NOMO-1 (cell line): ENCODE measurements around the gene MYLK3.

Experiments
- DNase-seq, 2 experiments: peaks; one replicate each; lab custom pipeline; 2025; ENCODE audit not compliant: unreplicated experiment in 2 of 2; lab: John Stamatoyannopoulos, UW

Gene MYLK3

GRCh38 chr16:46759309-46759708, 11.2 kb upstream of the MYLK3 start:
- no peak for DNase-seq

GRCh38 chr16:46757339-46758050, 9.4 kb upstream of the MYLK3 start:
- no peak for DNase-seq

- no peak for DNase-seq
Measured at GRCh38 chr16:46756772-46757171, 8.6 kb upstream of the MYLK3 start.

DNA sequence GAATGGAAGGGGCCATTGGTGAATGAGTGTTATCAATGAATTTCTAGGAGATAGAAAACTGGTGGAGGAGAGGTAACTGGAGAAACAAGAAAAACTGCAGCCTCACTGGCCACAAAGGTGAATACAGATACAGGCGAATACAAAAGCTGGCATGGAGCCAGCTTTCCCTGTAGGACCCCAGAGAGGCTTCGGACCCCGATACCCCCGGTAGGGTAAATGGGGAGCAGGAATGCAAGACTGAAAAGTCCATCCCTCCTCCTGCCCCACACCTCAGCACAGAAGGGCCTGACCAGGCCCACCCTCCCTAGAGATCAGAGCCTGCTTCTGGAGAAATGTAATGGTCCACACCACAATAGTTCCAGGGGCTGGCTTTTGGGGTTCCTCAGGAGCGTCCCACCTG, 4.9 kb upstream of the MYLK3 start:
- no peak for DNase-seq

DNA sequence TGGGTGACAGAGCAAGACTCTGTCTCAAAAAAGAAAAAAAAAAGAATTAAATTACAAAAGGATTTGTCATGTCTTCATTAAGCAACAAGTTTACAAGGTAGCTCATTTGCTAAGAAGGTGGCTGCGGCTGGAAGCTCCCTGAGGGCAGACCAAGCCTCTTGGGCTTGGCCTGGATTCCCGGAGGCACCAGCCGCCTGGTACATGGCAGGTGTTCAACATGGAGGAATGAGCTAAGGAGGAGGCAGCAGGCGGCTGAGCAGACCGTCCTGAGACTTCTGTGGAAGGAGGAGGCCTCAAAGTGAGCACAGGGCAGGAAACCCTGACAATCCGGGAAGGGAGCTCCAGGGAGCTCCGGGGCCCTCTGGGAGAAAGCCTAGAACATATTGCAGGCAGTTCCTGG, 3.2 kb upstream of the MYLK3 start:
- DNase-seq = no peak

GRCh38 chr16:46748775-46749705, 896 bp upstream of the MYLK3 start:
- no peak for DNase-seq

DNA sequence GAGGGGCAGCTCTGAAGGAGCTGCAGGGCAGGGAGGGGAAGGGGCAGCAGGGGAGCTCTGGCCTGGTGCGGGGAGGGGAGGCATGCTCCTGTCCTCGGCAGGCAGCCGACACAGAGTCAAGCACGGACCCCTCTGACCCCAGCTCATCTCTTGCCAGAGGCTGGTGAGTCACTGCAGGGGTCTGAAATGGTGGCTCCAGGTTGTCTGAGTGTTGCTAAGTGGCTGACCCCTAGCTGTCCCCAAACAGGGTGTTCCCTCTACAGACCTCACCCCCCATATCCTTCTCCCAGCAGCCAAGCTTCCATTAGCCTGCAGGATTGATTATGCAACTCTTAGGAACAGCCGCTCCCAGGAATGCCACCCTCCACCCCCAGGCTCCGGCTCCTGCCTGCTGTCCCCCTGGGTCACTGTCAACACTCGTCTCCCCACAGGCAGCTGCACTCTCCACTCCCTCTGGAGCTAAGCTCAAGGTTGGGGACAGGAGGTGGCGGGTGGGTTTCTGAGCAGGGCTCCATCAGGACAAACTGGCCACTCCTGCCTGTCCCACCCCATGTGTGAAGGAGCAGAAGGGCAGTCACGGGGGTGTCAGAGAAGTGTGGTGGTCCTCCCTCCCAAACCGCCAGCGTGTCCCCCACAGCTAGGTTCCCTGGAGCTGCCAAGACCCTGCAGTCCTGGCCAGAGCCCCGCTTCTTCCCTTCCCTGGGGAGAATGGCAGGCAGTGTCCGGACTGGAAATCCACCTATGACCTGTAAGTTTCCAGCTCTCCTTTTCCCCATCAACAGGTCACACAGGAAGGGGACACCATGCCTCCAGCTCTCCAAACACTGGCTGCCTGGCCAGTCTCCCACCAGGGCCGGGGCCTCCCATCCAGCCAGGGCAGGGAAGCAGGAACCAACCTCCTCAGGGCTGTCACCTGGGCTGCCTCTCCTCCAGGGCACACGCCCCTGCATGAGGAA, 1.0 kb downstream of the MYLK3 start:
- no peak for DNase-seq

GRCh38 chr16:46745617-46746016, 2.5 kb downstream of the MYLK3 start:
- DNase-seq = no peak

DNA sequence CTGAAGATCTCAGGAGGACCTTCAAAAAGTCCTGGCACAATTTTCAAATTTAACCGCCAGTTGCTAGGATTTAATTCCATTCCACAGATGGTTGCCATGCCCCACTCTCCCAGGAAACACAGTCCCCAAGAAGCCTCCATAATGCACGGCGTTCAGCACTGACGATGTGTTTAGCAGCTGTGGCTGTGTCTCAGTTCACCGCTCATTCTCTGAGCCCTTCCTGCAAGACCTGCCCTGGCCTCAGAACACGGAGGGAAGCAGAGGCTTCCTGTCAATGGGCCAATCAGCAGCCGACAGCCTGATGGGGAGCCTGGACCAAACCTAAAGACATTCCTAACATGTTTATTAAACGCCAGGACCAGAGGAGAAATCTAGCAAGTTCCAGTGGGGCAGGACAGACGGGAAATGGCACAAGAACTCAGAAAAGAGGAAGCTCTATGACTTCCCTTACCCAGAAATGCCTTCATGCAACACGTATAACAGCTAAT, 4.9 kb downstream of the MYLK3 start:
- DNase-seq = peak; percentile 68 to 75

DNA sequence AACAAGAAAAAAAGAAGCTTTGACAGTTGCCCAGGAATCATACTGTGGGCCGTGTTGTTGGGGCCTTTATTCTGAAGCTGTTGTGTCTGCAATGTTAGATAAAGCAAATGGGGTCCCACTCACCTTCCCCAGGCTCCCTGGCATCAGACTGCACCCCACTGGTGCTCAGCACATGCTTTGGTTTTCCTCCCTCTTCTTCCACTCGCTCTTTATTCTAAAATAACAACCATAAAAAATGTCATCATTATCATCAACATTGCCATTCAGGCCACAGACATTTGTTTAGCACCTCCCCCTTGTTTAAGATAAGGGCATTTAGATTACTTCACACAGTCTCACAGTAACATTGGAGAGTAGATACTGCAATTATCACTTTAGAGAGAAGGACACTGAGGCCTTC, 8.2 kb downstream of the MYLK3 start:
- no peak for DNase-seq

DNA sequence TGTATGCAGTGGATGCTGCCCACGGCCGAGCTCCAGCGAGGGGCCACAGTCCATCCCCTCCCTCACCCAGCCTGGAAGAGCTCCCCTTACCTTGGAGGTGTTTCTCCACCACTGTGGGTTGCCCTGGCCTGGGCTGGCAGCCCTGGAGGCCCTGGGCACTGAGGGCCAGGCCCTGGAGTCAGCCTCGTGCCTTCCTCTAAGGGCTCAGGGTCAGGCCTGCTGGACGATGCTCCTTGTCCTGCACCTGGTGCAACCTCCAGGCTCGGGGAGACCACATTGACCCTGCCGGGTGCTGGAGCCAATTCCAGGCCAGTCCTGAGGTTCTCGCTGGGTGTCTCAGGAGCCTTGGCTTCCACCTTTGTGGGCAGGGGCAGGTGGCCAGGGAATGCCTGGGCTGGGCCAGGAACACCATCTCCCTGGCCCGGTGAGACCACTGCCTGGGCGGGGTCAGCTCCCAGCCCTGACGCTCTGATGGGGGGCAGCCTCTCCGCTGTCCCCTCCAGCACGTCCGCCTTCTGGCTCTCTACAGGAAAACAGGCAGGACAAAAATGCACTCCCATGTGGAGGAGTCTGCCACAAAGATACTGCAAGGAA, 10.4 kb downstream of the MYLK3 start:
- no peak for DNase-seq

DNA sequence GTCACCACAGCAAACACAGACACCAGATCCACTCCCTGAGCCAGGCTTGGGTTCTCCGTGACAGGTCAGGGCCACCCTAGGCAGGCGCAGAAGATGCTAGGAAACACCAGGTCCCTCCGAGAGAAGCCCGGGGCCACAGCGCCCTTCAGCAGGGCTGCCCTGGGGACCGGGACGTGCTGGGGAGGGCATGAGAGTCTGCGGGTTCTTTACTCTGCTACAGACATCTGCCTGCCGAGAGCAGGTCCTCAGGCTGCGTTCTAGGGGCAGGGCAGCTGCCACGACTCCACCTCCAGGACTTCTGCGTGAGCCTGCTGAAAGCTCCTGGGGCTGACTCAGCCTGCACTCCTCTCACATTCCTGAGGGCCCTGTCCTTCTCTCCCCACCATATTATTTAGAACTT, 11.4 kb downstream of the MYLK3 start:
- no peak for DNase-seq

GRCh38 chr16:46733319-46733830, 14.8 kb downstream of the MYLK3 start:
- no peak for DNase-seq

- no peak for DNase-seq
Measured at GRCh38 chr16:46732561-46732960, 15.6 kb downstream of the MYLK3 start.

DNA sequence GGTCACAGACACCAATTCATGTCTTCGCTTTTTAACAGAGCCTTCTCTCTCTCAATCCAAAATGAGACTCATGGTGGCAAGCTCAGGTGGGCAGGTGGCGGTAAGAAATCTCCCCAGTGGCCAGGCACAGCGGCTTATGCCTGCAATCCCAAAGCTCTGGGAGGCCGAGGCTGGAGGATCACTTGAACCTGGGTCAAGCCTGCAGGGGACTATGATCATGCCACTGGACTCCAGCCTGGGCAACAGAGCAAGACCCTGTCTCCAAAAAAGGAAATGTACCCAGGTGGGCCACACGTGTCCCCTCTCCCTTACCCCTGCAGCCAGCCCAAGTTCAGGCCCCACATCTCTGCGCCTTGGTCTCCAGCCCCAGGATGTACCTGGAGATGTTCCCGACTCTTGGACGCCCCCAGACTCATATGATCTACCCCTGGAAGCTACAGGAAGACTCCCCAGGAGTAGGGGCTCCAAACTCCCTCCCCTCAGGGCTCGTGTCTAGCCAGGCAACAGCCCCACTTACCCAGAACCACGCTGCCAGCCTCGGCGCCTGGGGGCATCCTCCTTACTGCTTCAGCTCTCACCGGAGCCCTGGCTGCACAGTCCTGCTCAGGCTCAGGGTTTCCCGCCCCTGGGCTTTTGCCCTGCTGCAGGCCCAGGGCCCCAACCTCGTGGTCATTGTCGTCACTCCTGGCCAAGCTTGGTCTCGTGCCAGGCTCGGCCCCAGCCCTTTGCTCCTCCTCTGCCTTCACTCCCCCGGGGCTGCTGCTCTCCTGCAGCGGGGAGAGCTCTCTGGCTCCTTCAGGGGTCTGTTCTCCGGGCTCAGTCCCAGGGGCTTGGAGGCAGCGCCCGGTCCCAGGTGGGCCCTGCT, 16.2 kb downstream of the MYLK3 start:
- no peak for DNase-seq

DNA sequence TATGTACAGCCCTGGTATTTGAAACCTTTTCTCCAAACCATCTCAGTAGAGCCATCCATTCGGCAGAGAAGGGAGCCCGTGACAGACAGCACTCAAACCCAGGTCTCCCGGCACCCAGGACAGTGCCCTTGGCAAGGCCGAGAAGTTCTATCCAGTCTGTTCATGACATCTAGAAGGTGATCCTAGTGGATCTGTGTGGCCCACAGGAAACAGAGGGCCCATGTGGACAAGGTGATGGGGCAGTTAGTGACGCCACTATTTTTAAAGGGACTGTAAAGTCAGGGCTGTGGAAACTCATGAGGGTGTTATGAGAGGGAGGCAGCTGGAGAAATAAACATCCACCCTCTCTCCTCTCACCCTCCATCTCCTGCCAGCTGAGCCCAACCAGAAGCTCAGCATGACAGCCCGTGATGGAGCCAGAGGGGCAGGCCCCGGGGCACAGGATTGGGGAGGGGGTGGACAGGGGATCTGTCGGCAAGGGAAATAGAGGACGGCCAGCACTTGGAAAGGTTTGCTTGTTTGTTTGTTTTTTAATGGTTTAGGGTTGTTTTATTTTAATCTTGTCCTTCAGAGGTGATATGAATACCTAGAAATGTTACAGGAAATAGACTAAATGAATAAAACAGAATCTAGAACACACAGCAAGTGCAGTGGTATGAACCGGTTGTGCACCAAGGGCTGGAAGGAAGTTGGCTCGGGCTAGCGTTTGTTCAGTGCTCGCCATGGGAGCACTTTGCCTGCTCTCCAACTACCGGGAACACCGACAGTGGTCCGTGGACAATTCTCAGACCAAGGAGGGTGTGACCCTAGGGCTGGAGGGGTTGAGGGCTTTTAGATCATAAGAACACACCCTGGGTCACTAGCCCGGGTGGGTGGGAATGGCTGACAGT, 17.1 kb downstream of the MYLK3 start:
- DNase-seq = no peak

- no peak for DNase-seq
Measured at GRCh38 chr16:46730126-46730525, 18.0 kb downstream of the MYLK3 start.

DNA sequence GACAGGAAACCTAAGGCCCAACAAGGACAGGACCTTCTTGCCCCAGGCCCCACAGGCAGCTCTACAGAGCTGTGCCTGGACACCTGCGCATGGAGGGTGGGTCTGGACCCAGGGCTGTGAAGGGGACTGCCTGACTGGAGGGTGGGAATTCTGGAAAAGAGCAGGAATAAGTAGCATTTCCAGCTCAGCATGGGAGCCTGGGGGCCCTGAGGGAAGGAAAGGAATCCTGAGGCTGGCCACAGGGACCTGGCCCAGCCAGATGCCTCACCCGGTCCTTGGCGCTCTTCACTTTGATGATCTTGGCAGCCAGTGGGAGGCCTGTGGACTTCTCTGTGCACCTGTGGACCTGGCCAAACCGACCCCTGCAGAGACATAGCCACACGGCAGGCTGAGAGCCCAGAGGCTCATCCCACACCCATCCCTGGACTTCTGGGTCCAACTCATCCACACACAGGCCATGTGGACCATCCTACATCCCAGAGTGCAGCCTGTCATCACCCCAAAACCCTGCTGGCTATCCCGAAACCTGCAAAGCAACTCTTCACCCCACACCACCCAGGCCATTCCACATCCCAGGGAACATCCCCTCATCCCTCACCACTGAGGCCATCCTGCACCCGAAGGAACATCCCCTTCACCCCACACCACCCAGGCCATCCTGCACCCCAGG, 18.7 kb downstream of the MYLK3 start:
- no peak for DNase-seq
